CD4-positive, CD25-positive, alpha-beta regulatory T cell (primary cell): ENCODE results near the gene ARID1B. TPM values are rescaled to one million over a fixed set of nuclear protein-coding genes. Genes with fewer than 3 reads are reported as not detected.
A peak's percentile ranks its signal among the peaks of the same experiment; 100 is the strongest.

Experiments used
- ATAC-seq, 2 donors: fragments of 150-1000 bp; cut with Tn5 transposase; one replicate each; pipeline ENCODE4 v1.10.0; 2021; ENCODE audit warnings: low read depth in 2 of 2, moderate number of reproducible peaks in 2 of 2, moderate library complexity in 1 of 2
- DNase-seq, 3 donors: peaks; one replicate each; pipeline versions ENCODE4 v3.0.0 to v3.0.0-alpha.2; 2012 to 2022; ENCODE audit warnings: mixed read lengths in 1 of 3
- H3K27ac ChIP-seq: one replicate; pipeline ENCODE4 v1.7.0; 2013; ENCODE audit warnings: mild to moderate bottlenecking, low read length; ENCODE audit not compliant: insufficient read depth, poor library complexity, severe bottlenecking
- H3K27me3 ChIP-seq: one replicate; pipeline ENCODE4 v1.7.0; 2013; ENCODE audit warnings: low read length; ENCODE audit not compliant: control insufficient read depth, insufficient read depth
- H3K36me3 ChIP-seq: one replicate; pipeline ENCODE4 v1.7.0; 2013; ENCODE audit warnings: mild to moderate bottlenecking, low read length, moderate library complexity; ENCODE audit not compliant: control insufficient read depth, insufficient read depth
- H3K4me1 ChIP-seq: 2 replicates; pipeline ENCODE4 v1.7.0; 2013; ENCODE audit warnings: mild to moderate bottlenecking, low read length; ENCODE audit not compliant: insufficient read depth, control insufficient read depth, poor library complexity, severe bottlenecking
- H3K4me3 ChIP-seq: one replicate; pipeline ENCODE4 v1.7.0; 2013; ENCODE audit warnings: low read depth, mild to moderate bottlenecking, low read length, moderate library complexity
- H3K9me3 ChIP-seq, 2 experiments: 1 replicate in 1 of 2; 2 replicates in 1 of 2; pipeline ENCODE4 v1.7.0; 2013; ENCODE audit warnings: low read length in 2 of 2, mild to moderate bottlenecking in 1 of 2, moderate library complexity in 1 of 2; ENCODE audit not compliant: control insufficient read depth in 2 of 2
- H3K27ac Mint-ChIP-seq, 3 donors: one replicate each; pipeline ENCODE4 v1.8.0; 2020 to 2022; ENCODE audit warnings: mild to moderate bottlenecking in 3 of 3, mixed read lengths in 3 of 3, moderate library complexity in 2 of 3
- H3K27me3 Mint-ChIP-seq: one replicate; pipeline ENCODE4 v1.8.0; 2022; ENCODE audit warnings: mild to moderate bottlenecking, mixed read lengths
- H3K36me3 Mint-ChIP-seq: one replicate; pipeline ENCODE4 v1.8.0; 2020; ENCODE audit warnings: mixed read lengths
- H3K4me1 Mint-ChIP-seq, 4 donors: one replicate each; pipeline ENCODE4 v1.8.0; 2020 to 2022; ENCODE audit warnings: mixed read lengths in 4 of 4, mild to moderate bottlenecking in 1 of 4
- H3K4me3 Mint-ChIP-seq, 4 donors: one replicate each; pipeline ENCODE4 v1.8.0; 2020 to 2022; ENCODE audit warnings: mild to moderate bottlenecking in 4 of 4, mixed read lengths in 4 of 4, moderate library complexity in 3 of 4
- H3K9me3 Mint-ChIP-seq, 7 donors: one replicate each; pipeline ENCODE4 v1.8.0; 2020 to 2022; ENCODE audit warnings: mixed read lengths in 7 of 7, mild to moderate bottlenecking in 3 of 7, moderate library complexity in 2 of 7
- polyA plus RNA-seq, 4 donors: library from polyadenylated mRNA; unstranded; fragments of 300-500 nt; fragmentation: Illumina TruSeq; gene quantifications; one replicate each; pipeline ENCODE4 v1.2.3, GENCODE V29; 2021
- total RNA-seq: library from RNA; stranded (reverse); gene quantifications from one replicate; pipeline ENCODE4 v1.2.3, GENCODE V29; 2022

ARID1B gene
- total and polyA plus RNA-seq, 5 donors from 2014 or later: 9.8 to 186 (median 12.4) TPM

GRCh38 chr6:157126183-157127098 lies 349.3 kb downstream of the ARID1B start:
- H3K9me3 Mint-ChIP-seq: no peaks in the 10 kb centered on the region
- Histone ChIP-seq H3K27ac (no peak overlapping the region), H3K36me3 (peaks cover 6% of the 10 kb centered on the region), H3K4me3 (no peak overlapping the region), H3K9me3 (no peaks in the 10 kb centered on the region), H3K4me1 (no peaks in the 10 kb centered on the region), H3K27me3 (no peaks in the 10 kb centered on the region)
- H3K36me3 Mint-ChIP-seq: peaks cover 31% of the 10 kb centered on the region
- no peak for DNase-seq
- H3K27ac Mint-ChIP-seq: peak overlapping the region in 1 of 3 donors; percentile 82
- no peak overlapping the region for H3K4me3 Mint-ChIP-seq
- no peak for ATAC-seq
- peaks cover 8 to 26% (median 21%) of the 10 kb centered on the region in 4 donors for H3K4me1 Mint-ChIP-seq
- no peaks in the 10 kb centered on the region for H3K27me3 Mint-ChIP-seq

GRCh38 chr6:157128235-157128775 lies 351.1 kb downstream of the ARID1B start:
- Mint-ChIP-seq H3K27ac (peak overlapping the region in 2 of 3 donors; percentile 11 to 55), H3K27me3 (no peaks in the 10 kb centered on the region), H3K4me1 (peaks cover 8 to 30% (median 21%) of the 10 kb centered on the region in 4 donors), H3K4me3 (no peak overlapping the region), H3K36me3 (peaks cover 37% of the 10 kb centered on the region), H3K9me3 (no peaks in the 10 kb centered on the region)
- ATAC-seq (no peak), DNase-seq (no peak)
- no peaks in the 10 kb centered on the region for H3K4me1 ChIP-seq
- H3K27me3 ChIP-seq: no peaks in the 10 kb centered on the region
- no peaks in the 10 kb centered on the region for H3K9me3 ChIP-seq
- H3K27ac ChIP-seq: no peak overlapping the region
- H3K4me3 ChIP-seq: no peak overlapping the region
- H3K36me3 ChIP-seq: peaks cover 16% of the 10 kb centered on the region

DNA sequence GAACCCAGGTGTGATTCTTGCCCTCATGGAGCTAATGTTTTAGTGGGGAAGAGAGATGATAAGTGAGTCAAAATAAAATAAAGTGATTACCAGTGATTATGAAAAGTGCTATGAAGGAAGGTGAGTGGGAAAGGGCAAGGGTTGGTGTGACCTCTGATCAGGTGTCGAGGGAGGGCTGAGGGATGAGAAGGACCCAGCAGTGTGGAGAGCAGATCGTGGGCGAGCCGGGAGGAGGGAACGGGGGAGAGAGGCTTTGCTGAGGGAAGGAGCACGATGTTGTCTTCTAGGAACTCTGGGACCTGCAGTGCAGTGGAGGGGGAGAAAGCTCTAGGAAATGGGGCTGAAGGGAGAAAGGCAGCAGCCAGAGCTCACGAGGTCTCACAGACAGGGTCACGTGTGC lies 354.1 kb downstream of the ARID1B start:
- peaks cover 31% of the 10 kb centered on the region for H3K36me3 Mint-ChIP-seq
- peak overlapping the region in 2 of 3 donors; percentile 28 to 55 for H3K27ac Mint-ChIP-seq

GRCh38 chr6:157133856-157134255 lies 356.7 kb downstream of the ARID1B start:
- no peaks in the 10 kb centered on the region for H3K27me3 ChIP-seq
- H3K27ac ChIP-seq: no peak overlapping the region
- no peaks in the 10 kb centered on the region for H3K4me1 ChIP-seq
- Mint-ChIP-seq H3K9me3 (no peaks in the 10 kb centered on the region), H3K36me3 (peaks cover 28% of the 10 kb centered on the region), H3K27ac (no peak overlapping the region), H3K27me3 (no peaks in the 10 kb centered on the region), H3K4me3 (no peak overlapping the region), H3K4me1 (peaks cover 5 to 13% (median 9%) of the 10 kb centered on the region in 4 donors)
- ATAC-seq: no peak
- DNase-seq: no peak
- H3K4me3 ChIP-seq: no peak overlapping the region
- H3K9me3 ChIP-seq: no peaks in the 10 kb centered on the region
- peaks cover 39% of the 10 kb centered on the region for H3K36me3 ChIP-seq

More for the DNA sequence above, 354.1 kb downstream of the ARID1B start:
- ATAC-seq (no peak), DNase-seq (no peak)
- no peaks in the 10 kb centered on the region for H3K27me3 Mint-ChIP-seq
- no peak overlapping the region for H3K4me3 Mint-ChIP-seq
- Histone ChIP-seq H3K27ac (no peak overlapping the region), H3K4me1 (no peaks in the 10 kb centered on the region), H3K27me3 (no peaks in the 10 kb centered on the region), H3K36me3 (peaks cover 38% of the 10 kb centered on the region), H3K4me3 (no peak overlapping the region), H3K9me3 (no peaks in the 10 kb centered on the region)
- H3K4me1 Mint-ChIP-seq: peaks cover 6 to 18% (median 13%) of the 10 kb centered on the region in 4 donors
- H3K9me3 Mint-ChIP-seq: no peaks in the 10 kb centered on the region

DNA sequence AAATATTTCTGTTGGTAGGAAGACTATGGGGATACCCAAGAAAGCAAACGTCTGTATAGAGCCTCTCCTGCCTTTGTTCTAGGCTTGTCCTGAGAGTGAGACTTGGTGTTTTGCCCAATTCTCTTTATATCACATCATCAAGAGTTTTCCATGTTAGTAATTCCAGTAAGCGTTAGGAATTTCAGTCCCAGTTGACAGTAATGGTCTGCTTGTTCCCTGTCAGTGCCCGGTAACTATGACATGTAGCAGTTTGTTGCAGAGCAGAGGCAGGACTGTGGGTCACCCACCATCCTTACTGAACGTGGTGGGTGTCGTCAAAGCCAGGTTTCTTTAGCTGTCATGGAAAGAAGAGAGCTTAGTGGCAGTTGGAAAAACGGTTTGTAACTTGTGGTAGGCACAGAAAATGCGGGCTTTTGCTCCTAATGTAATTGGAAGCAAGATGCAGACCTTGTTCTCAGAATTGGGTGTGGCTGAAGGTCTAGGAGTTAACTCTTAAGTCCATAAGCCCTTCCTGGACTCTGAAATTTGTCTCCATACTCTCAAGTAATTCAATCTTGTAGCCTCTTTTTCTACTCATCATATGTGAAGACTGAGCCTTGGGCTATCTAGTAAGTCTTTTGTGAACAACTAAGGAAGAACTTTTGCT lies 357.3 kb downstream of the ARID1B start:
- H3K36me3 Mint-ChIP-seq: peaks cover 24% of the 10 kb centered on the region
- no peak overlapping the region for H3K4me3 Mint-ChIP-seq
- no peaks in the 10 kb centered on the region for H3K9me3 ChIP-seq

DNA sequence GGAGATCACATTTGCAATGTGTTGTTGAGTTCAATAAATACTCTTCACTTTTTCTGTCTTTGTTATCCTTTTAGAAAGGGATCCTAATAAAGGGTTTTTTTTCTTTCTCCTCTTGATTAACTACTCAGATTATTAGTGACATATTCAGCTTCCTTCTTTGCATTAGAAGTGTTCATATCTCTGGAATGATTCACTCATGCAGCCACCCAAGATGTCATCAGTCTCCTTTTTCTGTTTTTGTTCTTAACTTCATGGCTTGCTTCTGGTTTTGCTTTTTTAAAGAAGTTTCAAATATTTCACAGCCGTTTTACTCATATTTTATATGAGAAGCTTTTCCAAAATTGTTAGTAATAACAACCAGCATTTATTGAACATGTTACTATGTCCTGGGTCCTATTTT lies 358.5 kb downstream of the ARID1B start:
- Histone ChIP-seq H3K27me3 (no peaks in the 10 kb centered on the region), H3K9me3 (no peaks in the 10 kb centered on the region), H3K4me1 (no peaks in the 10 kb centered on the region), H3K27ac (no peak overlapping the region), H3K4me3 (no peak overlapping the region), H3K36me3 (peaks cover 43% of the 10 kb centered on the region)
- ATAC-seq: no peak
- no peak for DNase-seq
- Mint-ChIP-seq H3K4me3 (no peak overlapping the region), H3K36me3 (peaks cover 28% of the 10 kb centered on the region), H3K9me3 (no peaks in the 10 kb centered on the region), H3K27me3 (no peaks in the 10 kb centered on the region), H3K4me1 (peaks cover 5 to 10% (median 7%) of the 10 kb centered on the region in 4 donors), H3K27ac (no peak overlapping the region)

More for the DNA sequence above, 357.3 kb downstream of the ARID1B start:
- Mint-ChIP-seq H3K27ac (no peak overlapping the region), H3K9me3 (no peaks in the 10 kb centered on the region), H3K4me1 (peaks cover 5 to 10% (median 8%) of the 10 kb centered on the region in 4 donors), H3K27me3 (no peaks in the 10 kb centered on the region)
- no peak for ATAC-seq
- Histone ChIP-seq H3K36me3 (peaks cover 39% of the 10 kb centered on the region), H3K27me3 (no peaks in the 10 kb centered on the region), H3K27ac (no peak overlapping the region), H3K4me3 (no peak overlapping the region), H3K4me1 (no peaks in the 10 kb centered on the region)
- no peak for DNase-seq

DNA sequence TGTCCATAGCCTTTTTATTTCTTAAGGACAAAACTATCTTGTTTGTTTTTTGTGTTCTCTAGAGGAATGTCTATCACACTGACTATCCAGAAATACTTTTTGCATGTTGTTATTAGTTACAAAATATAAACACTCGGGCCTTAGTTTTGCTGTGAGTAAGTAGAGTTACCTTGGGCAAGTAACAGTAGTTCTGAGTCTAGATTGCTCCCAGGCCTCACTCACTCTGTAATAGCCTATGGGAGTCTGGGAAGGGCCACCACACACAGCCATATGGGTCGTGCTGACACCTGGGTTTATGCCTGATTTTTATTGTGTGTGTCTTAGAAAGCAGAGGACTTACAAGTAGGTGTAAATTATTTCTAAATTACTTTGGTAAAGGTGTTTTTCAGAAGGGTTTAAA lies 360.3 kb downstream of the ARID1B start:
- Histone ChIP-seq H3K4me3 (no peak overlapping the region), H3K36me3 (peaks cover 52% of the 10 kb centered on the region), H3K4me1 (no peaks in the 10 kb centered on the region), H3K27ac (no peak overlapping the region), H3K9me3 (no peaks in the 10 kb centered on the region), H3K27me3 (no peaks in the 10 kb centered on the region)
- DNase-seq (no peak), ATAC-seq (no peak)
- H3K4me3 Mint-ChIP-seq: no peak overlapping the region
- peaks cover 2 to 6% (median 4%) of the 10 kb centered on the region in 4 donors for H3K4me1 Mint-ChIP-seq
- H3K9me3 Mint-ChIP-seq: no peaks in the 10 kb centered on the region
- peaks cover 18% of the 10 kb centered on the region for H3K36me3 Mint-ChIP-seq
- H3K27me3 Mint-ChIP-seq: no peaks in the 10 kb centered on the region
- H3K27ac Mint-ChIP-seq: no peak overlapping the region
